Stomach (tissue), 9 donors: ENCODE data around the gene FBXO27. TPM values are rescaled to one million over a fixed set of nuclear protein-coding genes. Genes with fewer than 3 reads are reported as not detected.
"Not testable (repeated sequence)": the region's sequence is repeated elsewhere in the genome, so short reads cannot be mapped to it uniquely, and the experiment has no call there.

Experiments
- DNase-seq, 2 donors: peaks; one replicate each; pipeline versions ENCODE4 v3.0.0 to v3.0.0-alpha.2; 2013 to 2019
- H3K27ac ChIP-seq, 5 donors: fragments of 200-600 bp in 4 of 5; sonication (generic) in 4 of 5; one replicate each; pipeline ENCODE4 v1.5.1; 2013 to 2019; ENCODE audit warnings: mild to moderate bottlenecking in 1 of 5, moderate library complexity in 1 of 5
- H3K27me3 ChIP-seq, 3 donors: fragments of 200-600 bp; sonication (generic); one replicate each; pipeline ENCODE4 v1.5.1; 2017 to 2019; ENCODE audit warnings: mixed run types in 1 of 3
- H3K36me3 ChIP-seq, 4 donors: fragments of 200-600 bp; sonication (generic); 1 replicate in 3 of 4; 2 replicates in 1 of 4; pipeline ENCODE4 v1.5.1; 2016 to 2019
- H3K4me1 ChIP-seq, 4 donors: fragments of 200-600 bp; sonication (generic); one replicate each; pipeline ENCODE4 v1.5.1; 2016 to 2019
- H3K4me3 ChIP-seq, 4 donors: fragments of 200-600 bp; sonication (generic) in 3 of 4; one replicate each; pipeline ENCODE4 v1.5.1; 2016 to 2019; ENCODE audit warnings: mild to moderate bottlenecking in 1 of 4
- H3K9me3 ChIP-seq, 4 donors: fragments of 200-600 bp; sonication (generic); one replicate each; pipeline ENCODE4 v1.5.1; 2016 to 2019
- EP300 ChIP-seq: sonication (generic); formaldehyde crosslinking; IDR thresholded peaks from one replicate; pipeline ENCODE4 v1.6.1; 2017; ENCODE audit warnings: antibody characterized with exemption
- POLR2A ChIP-seq, 4 donors: fragments of 450-650 bp; IDR thresholded peaks; one replicate each; pipeline ENCODE4 v1.6.1; 2016; ENCODE audit warnings: antibody characterized with exemption in 4 of 4, control low read depth in 2 of 4, mild to moderate bottlenecking in 1 of 4, moderate library complexity in 1 of 4
- POLR2AphosphoS5 ChIP-seq, 3 donors: sonication (generic); formaldehyde crosslinking; IDR thresholded peaks; one replicate each; pipeline ENCODE4 v1.6.1; 2016; ENCODE audit warnings: antibody characterized with exemption in 3 of 3
- WGBS, 5 donors: extraction: QIAGEN DNeasy Blood & Tissue Kit in 3 of 5; methylation state at CpG; one replicate each; pipeline versions ENCODE4 v1.1.5 to v1.1.7; 2013 to 2018; 5-methylcytosine and 5-hydroxymethylcytosine counted together
- intact Hi-C: fragments of 100-400 bp; cut with DNase I; formaldehyde crosslinking; loops from one replicate; pipeline ENCODE4 v1.15.1; 2023; ENCODE audit warnings: low total_unique reads
- polyA plus RNA-seq, 3 donors: library from polyadenylated mRNA; stranded (reverse); fragments of 200-250 nt; gene quantifications; one replicate each; pipeline ENCODE4 v1.2.3, GENCODE V29; 2013
- total RNA-seq, 5 donors: library from RNA; depleted of rRNA; stranded (reverse); fragments of >200 nt; gene quantifications; one replicate each; pipeline versions ENCODE4 v1.1.0 to v1.2.3, GENCODE V29; 2014 to 2016
- TF ChIP-seq, protein P1 (sequence below), 7 experiments: fragments of 450-650 bp in 4 of 7; fragments of 200-600 bp in 3 of 7; sonication (generic) in 3 of 7; IDR thresholded peaks; one replicate each; pipeline ENCODE4 v1.5.1; 2016 to 2019; ENCODE audit warnings: antibody characterized with exemption in 7 of 7, control low read depth in 2 of 7, mild to moderate bottlenecking in 1 of 7
- donor health status: healthy with polysubstance abuse.
- donor health status: Bipolar disorder and iron deficiency.
- donor health status: healthy.

The FBXO27 gene
- total and polyA plus RNA-seq, 8 donors = 0.89 to 7.1 (median 3.2) TPM; not detected in 1

DNA sequence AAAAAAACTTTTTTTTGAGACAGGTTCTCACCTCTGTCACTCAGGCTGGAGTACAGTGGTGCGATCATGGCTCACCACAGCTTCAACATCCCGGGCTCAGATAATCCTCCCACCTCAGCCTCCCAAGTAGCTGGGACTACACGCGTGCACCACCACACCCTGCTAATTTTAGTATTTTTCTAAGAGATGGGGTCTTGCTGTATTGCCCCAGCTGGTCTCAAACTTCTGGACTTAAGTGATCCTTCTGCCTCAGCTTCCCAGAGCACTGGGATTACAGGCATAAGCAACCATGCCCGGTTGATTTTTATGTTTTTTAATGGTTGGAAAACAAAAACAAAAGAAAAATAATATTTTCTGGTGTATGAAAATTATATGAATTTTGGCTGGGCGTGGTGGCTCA is 42.6 kb upstream of the FBXO27 start:
- DNase-seq = no peak
- Histone ChIP-seq H3K36me3 (no peaks in the 10 kb centered on the region), H3K27me3 (peaks cover 0 to 56% (median 0%) of the 10 kb centered on the region in 3 donors), H3K4me3 (no peak overlapping the region), H3K4me1 (no peaks in the 10 kb centered on the region), H3K9me3 (no peaks in the 10 kb centered on the region), H3K27ac (no peak overlapping the region)
- intact Hi-C loops = no loop called here
- 89 to 96% (median 91%) methylated on average over 6 of the region's 6 CpGs for WGBS, 5 donors
- TF ChIP-seq POLR2AphosphoS5 (IDR thresholded peaks at IDR 0.05) = no peak
- TF ChIP-seq POLR2A (IDR thresholded peaks at IDR 0.05) = no peak
- TF ChIP-seq EP300 = no peak
- TF ChIP-seq, protein P1, sequence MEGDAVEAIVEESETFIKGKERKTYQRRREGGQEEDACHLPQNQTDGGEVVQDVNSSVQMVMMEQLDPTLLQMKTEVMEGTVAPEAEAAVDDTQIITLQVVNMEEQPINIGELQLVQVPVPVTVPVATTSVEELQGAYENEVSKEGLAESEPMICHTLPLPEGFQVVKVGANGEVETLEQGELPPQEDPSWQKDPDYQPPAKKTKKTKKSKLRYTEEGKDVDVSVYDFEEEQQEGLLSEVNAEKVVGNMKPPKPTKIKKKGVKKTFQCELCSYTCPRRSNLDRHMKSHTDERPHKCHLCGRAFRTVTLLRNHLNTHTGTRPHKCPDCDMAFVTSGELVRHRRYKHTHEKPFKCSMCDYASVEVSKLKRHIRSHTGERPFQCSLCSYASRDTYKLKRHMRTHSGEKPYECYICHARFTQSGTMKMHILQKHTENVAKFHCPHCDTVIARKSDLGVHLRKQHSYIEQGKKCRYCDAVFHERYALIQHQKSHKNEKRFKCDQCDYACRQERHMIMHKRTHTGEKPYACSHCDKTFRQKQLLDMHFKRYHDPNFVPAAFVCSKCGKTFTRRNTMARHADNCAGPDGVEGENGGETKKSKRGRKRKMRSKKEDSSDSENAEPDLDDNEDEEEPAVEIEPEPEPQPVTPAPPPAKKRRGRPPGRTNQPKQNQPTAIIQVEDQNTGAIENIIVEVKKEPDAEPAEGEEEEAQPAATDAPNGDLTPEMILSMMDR (IDR thresholded peaks at IDR 0.05) = no peak

DNA sequence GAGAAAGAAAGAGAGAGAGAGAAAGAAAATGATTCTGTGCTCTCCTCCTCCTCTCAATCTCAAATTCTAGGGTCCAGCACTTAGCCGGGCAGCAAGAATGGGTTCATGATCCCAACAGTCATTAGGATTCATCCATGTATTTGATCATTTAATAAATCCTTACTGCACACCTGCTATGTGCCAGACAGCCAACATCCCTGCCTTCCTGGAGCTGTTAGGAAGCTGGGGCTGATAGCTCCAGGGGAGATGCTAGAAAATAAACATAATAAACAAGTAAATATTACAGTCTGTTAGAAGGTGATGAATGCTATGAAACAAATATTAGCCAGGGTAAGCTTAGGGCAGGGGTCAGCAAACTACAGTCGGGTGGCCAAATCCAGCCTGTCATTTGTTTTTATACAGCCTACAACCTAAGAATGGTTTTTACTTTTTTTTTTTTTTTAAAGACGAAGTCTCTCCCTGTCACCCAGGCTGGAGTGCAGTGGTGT is 41.9 kb upstream of the FBXO27 start:
- intact Hi-C loops = no loop called here
- H3K27me3 ChIP-seq = peaks cover 0 to 53% (median 0%) of the 10 kb centered on the region in 3 donors
- no peak overlapping the region for H3K4me3 ChIP-seq
- H3K9me3 ChIP-seq = no peaks in the 10 kb centered on the region
- WGBS, 5 donors = 40 to 55% (median 49%) methylated on average over 3 of the region's 3 CpGs
- TF ChIP-seq POLR2AphosphoS5 (IDR thresholded peaks at IDR 0.05) = no peak
- no peak for TF ChIP-seq POLR2A (IDR thresholded peaks at IDR 0.05)
- TF ChIP-seq, protein P1 (IDR thresholded peaks at IDR 0.05) = no peak
- no peak for TF ChIP-seq EP300
- no peaks in the 10 kb centered on the region for H3K4me1 ChIP-seq
- DNase-seq = no peak
- no peaks in the 10 kb centered on the region for H3K36me3 ChIP-seq
- no peak overlapping the region for H3K27ac ChIP-seq

DNA sequence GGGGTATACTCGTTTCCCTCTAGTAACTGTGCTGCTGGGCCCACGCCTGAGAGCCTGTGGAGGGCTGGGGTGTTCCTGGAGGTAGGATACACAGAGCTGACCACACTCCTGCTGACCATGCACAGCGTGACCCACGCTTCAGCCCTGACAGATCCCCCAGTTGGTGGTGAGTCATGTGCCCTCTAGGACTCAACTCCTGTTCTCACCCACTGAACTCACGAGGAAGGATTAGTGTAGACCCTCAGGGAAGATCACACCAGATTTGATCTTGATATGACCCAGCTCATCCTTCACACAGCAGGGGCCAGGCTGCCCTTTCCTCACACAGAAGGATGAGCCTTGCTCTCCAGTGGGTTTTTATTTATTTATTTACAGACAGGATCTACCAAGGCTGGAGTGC is 38.5 kb upstream of the FBXO27 start:
- no peak overlapping the region for H3K4me3 ChIP-seq
- intact Hi-C loops = no loop called here
- no peaks in the 10 kb centered on the region for H3K4me1 ChIP-seq
- TF ChIP-seq POLR2AphosphoS5 (IDR thresholded peaks at IDR 0.05) = no peak
- no peak for TF ChIP-seq EP300
- TF ChIP-seq, protein P1 (IDR thresholded peaks at IDR 0.05) = no peak
- no peak for TF ChIP-seq POLR2A (IDR thresholded peaks at IDR 0.05)
- H3K36me3 ChIP-seq = no peaks in the 10 kb centered on the region
- no peak overlapping the region for H3K27ac ChIP-seq
- peaks cover 0 to 30% (median 0%) of the 10 kb centered on the region in 3 donors for H3K27me3 ChIP-seq
- DNase-seq = no peak
- no peaks in the 10 kb centered on the region for H3K9me3 ChIP-seq
- 80 to 83% (median 82%) methylated on average over 3 to 5 of the region's 5 CpGs for WGBS, 5 donors

DNA sequence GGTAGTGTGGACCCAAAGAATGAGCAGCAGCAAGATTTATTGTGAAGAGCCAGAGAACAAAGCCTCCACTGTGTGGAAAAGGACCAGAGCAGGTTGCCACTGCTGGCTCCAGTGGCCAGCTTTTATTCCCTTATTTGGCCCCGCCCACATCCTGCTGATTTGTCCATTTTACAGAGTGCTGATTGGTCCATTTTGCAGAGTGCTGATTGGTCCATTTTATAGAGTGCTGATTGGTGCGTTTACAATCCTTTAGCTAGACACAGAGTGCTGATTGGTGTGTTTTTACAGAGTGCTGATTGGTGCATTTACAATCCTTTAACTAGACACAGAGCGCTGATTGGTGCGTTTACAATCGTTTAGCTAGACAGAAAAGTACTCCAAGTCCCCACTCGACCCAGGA is 35.9 kb upstream of the FBXO27 start:
- H3K36me3 ChIP-seq, DNase-seq, H3K9me3 ChIP-seq, H3K27ac ChIP-seq, H3K4me3 ChIP-seq, intact Hi-C loops, H3K4me1 ChIP-seq: not testable (repeated sequence)
- H3K27me3 ChIP-seq = peaks cover 0 to 15% (median 0%) of the 10 kb centered on the region in 3 donors
- 75 to 87% (median 82%) methylated on average over 6 of the region's 6 CpGs for WGBS, 5 donors

DNA sequence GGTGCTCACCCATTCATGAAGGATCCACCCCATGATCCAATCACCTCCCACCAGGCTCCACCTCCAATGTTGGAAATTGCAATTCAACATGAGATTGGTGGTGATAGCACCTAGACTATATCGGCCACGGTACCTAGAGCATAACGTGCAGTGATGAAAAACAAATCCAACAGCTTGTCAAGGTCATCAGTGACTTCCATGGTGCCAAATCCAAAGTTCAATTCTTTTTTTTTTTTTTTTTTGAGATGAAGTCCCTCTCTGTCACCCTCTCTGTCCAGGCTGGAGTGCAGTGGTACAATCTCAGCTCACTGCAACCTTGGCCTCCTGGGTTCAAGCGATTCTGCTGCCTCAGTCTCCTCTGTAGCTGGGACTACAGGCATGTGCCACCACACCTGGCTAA is 34.8 kb upstream of the FBXO27 start:
- no peaks in the 10 kb centered on the region for H3K9me3 ChIP-seq
- intact Hi-C loops = no loop called here
- H3K27ac ChIP-seq = no peak overlapping the region
- DNase-seq = no peak
- no peaks in the 10 kb centered on the region for H3K36me3 ChIP-seq
- H3K4me3 ChIP-seq = no peak overlapping the region
- H3K4me1 ChIP-seq = no peaks in the 10 kb centered on the region
- peaks cover 0 to 15% (median 0%) of the 10 kb centered on the region in 3 donors for H3K27me3 ChIP-seq
- TF ChIP-seq EP300 (no peak), POLR2A (IDR thresholded peaks at IDR 0.05) (no peak), POLR2AphosphoS5 (IDR thresholded peaks at IDR 0.05) (no peak)
- TF ChIP-seq, protein P1 (IDR thresholded peaks at IDR 0.05) = no peak
- WGBS, 5 donors = 53 to 73% (median 71%) methylated on average over 4 of the region's 4 CpGs
